Ovary (tissue), 9 donors: ENCODE results near the gene PHLDB1. TPM values are rescaled to one million over a fixed set of nuclear protein-coding genes. Genes with fewer than 3 reads are reported as not detected.

Experiments
- DNase-seq, 5 donors: peaks; one replicate each; pipeline ENCODE4 v3.0.0-alpha.2; 2019 to 2020
- H3K27ac ChIP-seq, 2 donors: fragments of 200-600 bp; one replicate each; pipeline versions ENCODE4 v1.5.1 to v1.8.0; 2019 to 2022
- H3K27me3 ChIP-seq: fragments of 200-600 bp; one replicate; pipeline ENCODE4 v1.8.0; 2022
- H3K36me3 ChIP-seq: fragments of 200-600 bp; sonication (generic); one replicate; pipeline ENCODE4 v1.5.1; 2019
- H3K4me1 ChIP-seq: one replicate; pipeline ENCODE4 v1.8.1; 2013; ENCODE audit warnings: mild to moderate bottlenecking, moderate library complexity; ENCODE audit not compliant: insufficient read depth
- H3K4me3 ChIP-seq: fragments of 200-600 bp; sonication (generic); one replicate; pipeline ENCODE4 v1.5.1; 2017
- H3K9me3 ChIP-seq, 2 donors: fragments of 200-600 bp in 1 of 2; sonication (generic) in 1 of 2; one replicate each; pipeline versions ENCODE4 v1.5.1 to v1.8.1; 2013 to 2019; ENCODE audit warnings: mild to moderate bottlenecking in 1 of 2, moderate library complexity in 1 of 2
- CTCF ChIP-seq, 3 donors: fragments of 450-650 bp in 2 of 3; fragments of 200-600 bp in 1 of 3; IDR thresholded peaks; one replicate each; pipeline versions ENCODE4 v1.5.1 to v1.8.0; 2016 to 2022; ENCODE audit warnings: antibody characterized with exemption in 3 of 3, mild to moderate bottlenecking in 1 of 3
- EP300 ChIP-seq: sonication (generic); formaldehyde crosslinking; IDR thresholded peaks from one replicate; pipeline ENCODE4 v1.6.1; 2017; ENCODE audit warnings: antibody characterized with exemption
- POLR2A ChIP-seq: fragments of 450-650 bp; IDR thresholded peaks from one replicate; pipeline ENCODE4 v1.6.1; 2017; ENCODE audit warnings: antibody characterized with exemption, mild to moderate bottlenecking, moderate library complexity
- WGBS, 3 donors: extraction: QIAGEN DNeasy Blood & Tissue Kit in 1 of 3; methylation state at CpG; one replicate each; pipeline versions ENCODE4 v1.1.5 to v1.1.7; 2013 to 2017; 5-methylcytosine and 5-hydroxymethylcytosine counted together
- intact Hi-C, 4 donors: fragments of 100-400 bp; cut with DNase I; formaldehyde crosslinking; loops; one replicate each; pipeline versions ENCODE4 v1.11.0 to v1.15.1; 2022 to 2023
- polyA plus RNA-seq, 2 donors: library from polyadenylated mRNA; stranded (reverse); fragments of 200-250 nt in 1 of 2; fragments of 350-450 nt in 1 of 2; fragmentation: Illumina TruSeq in 1 of 2; extraction: RNeasy Lipid Tissue Mini Kit (QIAGEN cat#74804) in 1 of 2; gene quantifications; one replicate each; pipeline ENCODE4 v1.2.3, GENCODE V29; 2013 to 2014
- total RNA-seq, 7 donors: library from RNA; depleted of rRNA in 2 of 7; stranded (reverse); fragments of >200 nt in 2 of 7; fragmentation: NEBNext Ultra II Directional in 3 of 7; extraction: Animal tissue kit (Norgen Biotek cat#: 25700) in 3 of 7; gene quantifications; one replicate each; pipeline versions ENCODE4 v1.1.0 to v1.2.4, GENCODE V29; 2016 to 2023
- donor health status: DM: no; HTN: no; CAD: no; lungs with moderate emphysema.
- donor health status: DM: no; HTN: no; CAD: no.
- donor health status: Bipolar disorder and iron deficiency.
- donor health status: DM: yes; HTN: yes; CAD: no.
- donor health status: DM: no; HTN: no; CAD: no.
- donor health status: DM: yes; HTN: yes; CAD: no.

Gene PHLDB1
- total and polyA plus RNA-seq, 9 donors, result 46.2 to 265 (median 137) TPM

GRCh38 chr11:118628432-118628831 is 21.0 kb downstream of the PHLDB1 start:
- intact Hi-C loops, result no loop called here
- WGBS, 3 donors, result 86% methylated on average over 13 of the region's 13 CpGs
- no peak for DNase-seq
- TF ChIP-seq POLR2A (no peak), EP300 (no peak), CTCF (IDR thresholded peaks at IDR 0.05) (no peak)
- H3K36me3 ChIP-seq, result no peaks in the 10 kb centered on the region
- no peaks in the 10 kb centered on the region for H3K9me3 ChIP-seq
- no peak overlapping the region for H3K4me3 ChIP-seq
- H3K27ac ChIP-seq, result no peak overlapping the region
- no peaks in the 10 kb centered on the region for H3K27me3 ChIP-seq
- no peaks in the 10 kb centered on the region for H3K4me1 ChIP-seq

GRCh38 chr11:118628861-118629549 is 21.6 kb downstream of the PHLDB1 start:
- TF ChIP-seq POLR2A (no peak), EP300 (no peak), CTCF (IDR thresholded peaks at IDR 0.05) (no peak)
- WGBS, 3 donors, result 69 to 74% (median 73%) methylated on average over 5 of the region's 5 CpGs
- H3K27me3 ChIP-seq, result no peaks in the 10 kb centered on the region
- no peak for DNase-seq
- no peaks in the 10 kb centered on the region for H3K9me3 ChIP-seq
- peaks cover 4% of the 10 kb centered on the region for H3K4me1 ChIP-seq
- no peaks in the 10 kb centered on the region for H3K36me3 ChIP-seq
- H3K27ac ChIP-seq, result no peak overlapping the region
- H3K4me3 ChIP-seq, result no peak overlapping the region
- intact Hi-C loops, result no loop called here

- intact Hi-C loops, result no loop called here
- Histone ChIP-seq H3K27ac (no peak overlapping the region), H3K9me3 (no peaks in the 10 kb centered on the region), H3K27me3 (no peaks in the 10 kb centered on the region), H3K36me3 (no peaks in the 10 kb centered on the region), H3K4me1 (peaks cover 6% of the 10 kb centered on the region), H3K4me3 (no peak overlapping the region)
- 76 to 78% (median 77%) methylated on average over 6 of the region's 6 CpGs for WGBS, 3 donors
- no peak for DNase-seq
- no peak for TF ChIP-seq POLR2A
- TF ChIP-seq CTCF (IDR thresholded peaks at IDR 0.05), result no peak
- no peak for TF ChIP-seq EP300
These were observed 22.6 kb downstream of the PHLDB1 start for GRCh38 chr11:118629761-118630661.

GRCh38 chr11:118631142-118631909 is 23.9 kb downstream of the PHLDB1 start:
- Histone ChIP-seq H3K27me3 (no peaks in the 10 kb centered on the region), H3K4me1 (peaks cover 6% of the 10 kb centered on the region), H3K4me3 (no peak overlapping the region), H3K9me3 (no peaks in the 10 kb centered on the region), H3K36me3 (no peaks in the 10 kb centered on the region), H3K27ac (no peak overlapping the region)
- no peak for DNase-seq
- TF ChIP-seq POLR2A, result no peak
- TF ChIP-seq CTCF (IDR thresholded peaks at IDR 0.05), result no peak
- no peak for TF ChIP-seq EP300
- intact Hi-C loops, result no loop called here
- 88 to 90% (median 90%) methylated on average over 13 to 14 of the region's 14 CpGs for WGBS, 3 donors
